ENCODE results near the gene WDR49.

Gene WDR49

DNA sequence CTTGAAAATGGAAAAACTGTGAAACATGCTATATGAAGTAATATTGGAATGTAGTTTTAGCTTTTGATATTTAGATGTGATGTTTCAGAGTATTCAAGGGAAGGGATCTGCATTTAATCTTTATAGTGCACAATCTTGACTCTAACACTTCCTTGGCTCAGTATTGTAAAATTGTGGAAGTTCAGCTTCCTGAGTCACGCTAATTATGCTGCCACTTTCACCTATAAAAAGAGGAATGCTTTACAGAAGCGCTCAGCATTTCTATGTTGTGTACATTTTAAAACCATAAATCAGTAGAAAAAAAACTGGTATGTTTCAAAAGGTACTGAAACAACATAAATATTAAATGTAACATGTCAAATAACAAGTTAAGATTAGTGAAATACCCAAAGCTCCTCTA, 212.5 kb downstream of the WDR49 start:
- Mint-ChIP-seq H3K4me3 (no peak overlapping the region), H3K4me1 (ENCODE audit: low read depth) (no peaks in the 10 kb centered on the region), H3K27ac (no peak overlapping the region), H3K9me3 (peaks cover 4% of the 10 kb centered on the region), H3K27me3 (peaks cover 12% of the 10 kb centered on the region), H3K36me3 (ENCODE audit: low read depth) (no peaks in the 10 kb centered on the region)

DNA sequence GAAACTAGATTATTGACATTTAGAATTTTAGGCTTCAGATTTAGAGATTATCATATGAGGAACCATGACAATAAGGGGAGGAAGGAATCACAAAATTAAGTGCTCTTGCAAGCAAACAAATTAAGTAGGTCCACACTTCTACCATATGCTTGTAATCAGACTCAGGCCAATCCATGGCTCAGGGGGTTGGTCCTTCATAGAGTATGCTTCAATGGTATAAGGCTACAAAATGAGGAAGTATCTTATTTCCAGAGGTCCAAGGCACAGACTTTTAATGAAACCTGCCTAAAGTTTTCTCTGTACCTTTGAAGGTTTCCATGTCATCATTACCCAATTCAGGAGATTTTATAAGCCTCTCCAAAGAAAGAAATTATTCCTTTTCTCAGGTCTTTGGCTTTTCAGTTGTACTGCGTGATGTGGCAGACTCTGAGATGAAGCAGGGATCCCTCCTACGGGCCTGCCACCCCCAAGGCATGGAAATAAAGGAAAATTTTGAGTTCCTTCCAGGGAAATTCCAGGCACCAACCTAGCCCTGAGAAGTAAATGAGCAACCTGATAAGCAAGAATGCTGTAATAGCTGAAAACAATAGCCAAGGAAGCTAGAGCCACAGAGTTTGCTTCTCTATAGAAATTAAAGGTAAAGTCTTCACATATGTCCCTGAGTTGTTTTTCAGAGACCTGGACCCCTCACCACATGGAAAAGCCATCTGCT, 216.2 kb downstream of the WDR49 start:
- Mint-ChIP-seq H3K9me3 (peaks cover 4% of the 10 kb centered on the region), H3K27me3 (peaks cover 12% of the 10 kb centered on the region), H3K27ac (no peak overlapping the region), H3K4me1 (ENCODE audit: low read depth) (no peaks in the 10 kb centered on the region), H3K36me3 (ENCODE audit: low read depth) (no peaks in the 10 kb centered on the region), H3K4me3 (no peak overlapping the region)
